Measurements from ENCODE around the gene KCNQ5.
"Not testable (repeated sequence)": the region's sequence is repeated elsewhere in the genome, so short reads cannot be mapped to it uniquely, and the experiment has no call there.

The KCNQ5 gene

GRCh38 chr6:73216859-73217258 lies 595.0 kb downstream of the KCNQ5 start:
- DNase-seq = no peak

GRCh38 chr6:73225396-73225795 lies 603.5 kb downstream of the KCNQ5 start, which contains the start of gene KHDC1L:
Gene KHDC1L (minus strand): TSS chr6:73225496. CDS start chr6:73225408, 88 bp downstream.
- no peak for DNase-seq

- DNase-seq = no peak
Observed at GRCh38 chr6:73227606-73228255, 605.9 kb downstream of the KCNQ5 start.

GRCh38 chr6:73231986-73232391 lies 610.1 kb downstream of the KCNQ5 start:
- no peak for DNase-seq

GRCh38 chr6:73233048-73233447 lies 611.2 kb downstream of the KCNQ5 start:
- no peak for DNase-seq

GRCh38 chr6:73233971-73234370 lies 612.1 kb downstream of the KCNQ5 start:
- not testable (repeated sequence) for DNase-seq

GRCh38 chr6:73234733-73235132 lies 612.9 kb downstream of the KCNQ5 start:
- no peak for DNase-seq

GRCh38 chr6:73236144-73236750 lies 614.4 kb downstream of the KCNQ5 start:
- DNase-seq = no peak

GRCh38 chr6:73240730-73241129 lies 618.9 kb downstream of the KCNQ5 start:
- no peak for DNase-seq

GRCh38 chr6:73242001-73242400 lies 620.1 kb downstream of the KCNQ5 start:
- no peak for DNase-seq
